HG03280 (cell line): ENCODE data around the gene DDX54.
"Not testable (repeated sequence)": the region's sequence is repeated elsewhere in the genome, so short reads cannot be mapped to it uniquely, and the experiment has no call there.

ENCODE experiments used
- ATAC-seq: cut with Tn5 transposase; IDR thresholded peaks from one replicate; pipeline ENCODE4 v1.9.1; 2021; ENCODE audit warnings: mild to moderate bottlenecking, moderate library complexity; ENCODE audit not compliant: unreplicated experiment

Gene DDX54

GRCh38 chr12:113129664-113130456 is 55.4 kb downstream of the DDX54 start:
- no peak for ATAC-seq

DNA sequence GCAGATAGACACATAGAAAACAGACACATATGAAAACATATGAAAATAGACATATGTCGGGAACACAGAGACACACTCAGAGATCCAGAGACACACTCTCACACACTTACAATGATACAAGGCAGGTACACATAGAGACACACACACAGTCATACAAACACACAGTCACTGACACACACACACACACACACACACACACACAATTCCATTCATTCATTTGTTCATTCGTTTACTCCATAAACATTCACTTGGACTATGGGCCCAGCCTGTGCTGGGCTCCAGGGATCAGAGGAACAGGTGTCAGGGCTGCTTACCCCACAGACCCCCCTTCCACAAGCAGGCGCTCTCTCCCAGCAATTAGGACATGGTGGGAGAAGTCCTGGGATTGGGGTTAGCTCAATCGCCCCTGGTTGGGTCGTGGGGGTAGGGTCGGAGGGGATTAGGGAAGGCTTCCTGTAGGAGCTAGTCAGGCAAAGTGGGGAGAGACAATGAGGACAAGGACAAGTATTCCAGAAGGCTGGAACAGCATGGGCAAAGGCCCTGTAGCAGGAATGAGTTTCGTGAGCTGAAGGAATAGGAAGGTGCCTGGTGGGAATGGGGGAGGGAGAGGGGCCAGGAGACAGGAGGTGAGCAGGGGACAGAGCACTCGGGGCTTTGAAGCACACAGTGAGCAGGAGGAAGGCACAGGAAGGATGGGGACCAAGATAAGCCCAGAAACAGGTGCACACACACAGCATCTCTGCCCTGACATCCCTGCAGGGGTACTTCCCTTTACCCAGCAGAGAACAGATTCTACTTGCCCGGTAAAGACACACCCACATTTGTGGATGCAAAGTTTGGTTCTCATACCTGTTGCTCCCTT is 56.2 kb downstream of the DDX54 start:
- ATAC-seq, result no peak

GRCh38 chr12:113127791-113128199 is 57.5 kb downstream of the DDX54 start:
- no peak for ATAC-seq

- ATAC-seq, result no peak
These were observed 64.5 kb downstream of the DDX54 start for GRCh38 chr12:113120670-113121370.

DNA sequence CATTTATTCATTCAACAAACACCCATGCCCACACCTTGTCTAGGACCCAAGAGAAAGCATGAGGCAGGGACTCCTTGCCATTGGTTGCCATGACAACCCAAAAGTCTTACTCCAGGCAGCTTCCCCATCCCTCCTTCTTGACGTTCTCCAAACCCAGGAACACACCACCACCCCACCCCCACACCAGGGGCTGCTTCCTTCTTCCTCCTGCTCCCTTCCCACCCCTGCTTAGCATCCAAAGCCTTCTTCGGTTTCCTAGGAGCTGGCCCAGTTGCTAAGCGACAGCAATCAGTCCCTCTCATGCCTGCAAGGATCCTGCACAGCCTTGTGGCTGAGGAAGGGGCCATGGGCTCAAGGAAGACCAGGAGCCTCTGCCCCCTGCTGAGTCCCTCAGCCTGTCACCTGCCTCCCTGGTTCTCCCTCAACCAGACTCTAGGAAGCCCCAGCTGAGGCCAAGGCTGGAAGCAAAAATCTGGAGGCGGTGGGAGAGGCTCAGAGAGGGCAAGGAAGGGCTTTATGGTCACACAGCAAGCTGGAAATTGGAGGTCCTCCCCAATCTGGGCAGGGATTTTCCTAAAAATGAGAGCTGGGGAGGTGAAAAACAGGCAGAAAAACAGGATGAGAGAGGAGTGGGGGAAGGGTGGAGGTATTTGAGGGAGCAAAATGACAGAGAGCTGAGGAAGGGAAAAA is 65.2 kb downstream of the DDX54 start:
- no peak for ATAC-seq

DNA sequence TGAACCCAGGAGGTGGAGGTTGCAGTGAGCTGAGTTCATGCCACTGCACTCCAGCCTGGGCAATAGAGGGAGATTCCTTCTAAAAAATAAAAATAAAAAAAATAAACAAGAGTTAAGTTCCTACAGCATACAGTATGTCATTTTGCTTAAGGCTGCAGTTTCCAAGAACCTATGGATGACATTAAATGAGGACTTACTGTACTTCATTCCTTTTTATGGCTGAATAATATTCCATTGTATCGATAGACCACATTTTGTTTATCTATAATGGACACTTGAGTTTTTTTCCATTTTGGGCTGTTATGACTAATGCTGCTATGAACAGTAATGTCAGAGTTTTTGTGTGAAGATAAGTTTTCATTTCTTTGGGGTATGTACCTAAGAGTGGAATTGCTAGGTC is 67.1 kb downstream of the DDX54 start:
- ATAC-seq, result no peak

- ATAC-seq, result not testable (repeated sequence)
These were observed 67.6 kb downstream of the DDX54 start for GRCh38 chr12:113117684-113118083.

DNA sequence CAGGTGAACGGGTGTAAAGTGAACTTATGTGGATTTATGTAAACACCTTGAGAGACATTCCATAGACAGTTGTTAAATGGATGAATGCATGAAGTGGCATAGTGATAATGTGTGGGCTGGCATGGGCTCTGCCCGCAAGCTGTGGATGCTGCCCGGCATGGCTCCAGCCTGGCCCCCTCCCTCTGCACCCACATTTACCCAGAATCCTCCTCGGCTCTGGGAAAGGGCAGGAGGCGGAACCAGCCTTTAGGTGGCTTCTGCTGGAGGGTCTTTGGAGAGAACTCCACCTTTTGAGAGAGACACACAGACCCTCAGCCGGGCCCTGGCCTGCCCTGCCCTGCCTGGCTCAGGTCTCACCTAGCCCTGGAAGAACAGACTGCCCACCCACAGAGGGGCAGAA is 68.4 kb downstream of the DDX54 start:
- ATAC-seq, result no peak

GRCh38 chr12:113115455-113116126 is 69.7 kb downstream of the DDX54 start:
- no peak for ATAC-seq

GRCh38 chr12:113114447-113115178 is 70.7 kb downstream of the DDX54 start:
- ATAC-seq, result no peak

DNA sequence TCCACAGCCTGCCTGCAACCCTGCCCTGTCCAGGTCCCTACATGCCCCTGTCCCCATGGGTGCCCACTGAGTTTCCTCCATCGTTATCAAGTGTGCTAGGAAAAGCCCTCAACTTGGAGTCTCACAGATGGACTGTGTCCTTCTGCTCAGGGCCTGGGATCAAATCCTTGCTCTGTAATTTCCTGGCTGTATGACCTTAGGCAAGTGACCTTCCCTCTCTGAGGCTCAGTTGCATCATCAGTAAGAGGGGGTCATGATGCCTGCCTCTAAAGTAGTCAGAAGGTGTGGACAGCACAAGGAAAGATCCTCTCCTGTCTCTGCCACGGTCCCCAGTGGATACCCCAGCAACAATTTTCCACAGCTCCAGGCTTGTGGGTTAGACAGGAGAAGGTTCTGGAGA is 71.9 kb downstream of the DDX54 start:
- no peak for ATAC-seq

GRCh38 chr12:113112043-113112899 is 73.0 kb downstream of the DDX54 start:
- ATAC-seq, result no peak

DNA sequence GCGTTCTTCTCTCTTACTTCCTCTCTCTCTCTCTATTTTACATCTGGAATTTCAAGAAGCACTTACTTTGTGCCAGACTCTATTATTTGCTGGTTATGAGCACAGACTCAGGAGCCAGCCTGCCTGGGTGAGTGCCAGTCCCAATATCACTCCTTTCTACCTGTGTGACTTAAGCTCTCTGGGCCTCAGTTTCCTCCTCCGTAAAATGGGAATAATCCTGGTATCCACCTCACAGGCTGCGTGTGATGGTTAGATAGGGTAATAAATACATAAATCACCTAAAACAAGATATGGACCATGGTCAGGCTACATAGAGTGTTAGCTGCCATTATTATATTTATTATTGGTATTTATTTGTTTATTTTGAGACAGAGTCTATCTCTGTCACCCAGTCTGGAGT is 74.0 kb downstream of the DDX54 start:
- ATAC-seq, result no peak

GRCh38 chr12:113109872-113110599 is 75.2 kb downstream of the DDX54 start:
- no peak for ATAC-seq

- no peak for ATAC-seq
These were observed 75.9 kb downstream of the DDX54 start for GRCh38 chr12:113109360-113109759.

DNA sequence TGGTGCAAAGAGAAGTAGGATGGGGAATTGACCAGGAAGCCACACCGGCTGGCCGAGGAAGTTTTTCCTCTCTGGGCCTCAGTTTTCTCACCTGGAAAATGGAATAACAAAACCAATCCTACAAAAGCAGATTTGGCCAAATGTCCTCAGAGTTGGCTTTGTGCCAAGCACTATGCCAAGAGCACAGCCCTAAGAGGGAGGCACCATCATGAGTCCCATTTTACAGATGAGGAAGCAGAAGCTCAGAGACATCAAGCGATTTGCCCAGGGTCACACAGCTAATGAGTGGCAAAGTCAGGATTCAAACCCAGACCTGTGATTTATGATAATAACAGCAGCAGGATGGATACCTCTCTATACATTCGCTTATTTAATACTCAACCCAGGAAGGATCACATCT is 77.0 kb downstream of the DDX54 start:
- no peak for ATAC-seq
